ENCODE results near the gene HSPA14.
"Not testable (repeated sequence)": the region's sequence is repeated elsewhere in the genome, so short reads cannot be mapped to it uniquely, and the experiment has no call there.

HSPA14 gene

GRCh38 chr10:14838582-14839304 is 637 bp downstream of the HSPA14 start:
- no peak for DNase-seq

GRCh38 chr10:14839305-14839695 is 1.2 kb downstream of the HSPA14 start:
- no peak for DNase-seq

GRCh38 chr10:14840178-14840577 is 2.1 kb downstream of the HSPA14 start:
- DNase-seq = no peak

GRCh38 chr10:14843327-14843988 is 5.4 kb downstream of the HSPA14 start:
- no peak for DNase-seq

GRCh38 chr10:14844948-14845347 is 6.8 kb downstream of the HSPA14 start:
- no peak for DNase-seq

- DNase-seq = no peak
Observed at GRCh38 chr10:14852236-14852635, 14.1 kb downstream of the HSPA14 start.

GRCh38 chr10:14855453-14855852 is 17.3 kb downstream of the HSPA14 start:
- DNase-seq = no peak

- DNase-seq = no peak
Observed at GRCh38 chr10:14858338-14858960, 20.3 kb downstream of the HSPA14 start.

GRCh38 chr10:14859043-14859442 is 20.9 kb downstream of the HSPA14 start:
- DNase-seq = no peak

GRCh38 chr10:14859775-14860174 is 21.7 kb downstream of the HSPA14 start:
- DNase-seq = no peak

GRCh38 chr10:14860791-14861190 is 22.7 kb downstream of the HSPA14 start:
- DNase-seq = no peak

GRCh38 chr10:14864466-14864865 is 26.4 kb downstream of the HSPA14 start:
- DNase-seq = not testable (repeated sequence)

- DNase-seq = not testable (repeated sequence)
Observed at GRCh38 chr10:14864871-14865270, 26.8 kb downstream of the HSPA14 start.

GRCh38 chr10:14873090-14873760 is 35.1 kb downstream of the HSPA14 start:
- DNase-seq = no peak

GRCh38 chr10:14875941-14876340 is 37.8 kb downstream of the HSPA14 start:
- no peak for DNase-seq

- no peak for DNase-seq
Observed at GRCh38 chr10:14876764-14877163, 38.7 kb downstream of the HSPA14 start.

- DNase-seq = peak; percentile 27
Observed at GRCh38 chr10:14878266-14879123, 40.4 kb downstream of the HSPA14 start, which contains the start of gene SUV39H2. Gene SUV39H2, plus strand, starts transcription at chr10:14878866. Its CDS starts 23 bp downstream, at chr10:14878889.

- DNase-seq = no peak
Observed at GRCh38 chr10:14879124-14879927, 41.2 kb downstream of the HSPA14 start.

- no peak for DNase-seq
Observed at GRCh38 chr10:14879928-14880193, 41.8 kb downstream of the HSPA14 start.

- no peak for DNase-seq
Observed at GRCh38 chr10:14880229-14880628, 42.1 kb downstream of the HSPA14 start.

- DNase-seq = no peak
Observed at GRCh38 chr10:14884082-14884481, 46.0 kb downstream of the HSPA14 start.

- no peak for DNase-seq
Observed at GRCh38 chr10:14889318-14889717, 51.2 kb downstream of the HSPA14 start.

All from NCI-H1417 treated with DMSO at 0.1 percent for 48 hours (cell line).